GM19099 (cell line): ENCODE results near the gene TMEM98.

Experiments
- POLR2A ChIP-seq: IDR thresholded peaks from 3 replicates; pipeline ENCODE4 v1.6.1; 2011; ENCODE audit warnings: low read depth; ENCODE audit not compliant: insufficient read length; ENCODE audit errors: extremely low read depth

The TMEM98 gene

DNA sequence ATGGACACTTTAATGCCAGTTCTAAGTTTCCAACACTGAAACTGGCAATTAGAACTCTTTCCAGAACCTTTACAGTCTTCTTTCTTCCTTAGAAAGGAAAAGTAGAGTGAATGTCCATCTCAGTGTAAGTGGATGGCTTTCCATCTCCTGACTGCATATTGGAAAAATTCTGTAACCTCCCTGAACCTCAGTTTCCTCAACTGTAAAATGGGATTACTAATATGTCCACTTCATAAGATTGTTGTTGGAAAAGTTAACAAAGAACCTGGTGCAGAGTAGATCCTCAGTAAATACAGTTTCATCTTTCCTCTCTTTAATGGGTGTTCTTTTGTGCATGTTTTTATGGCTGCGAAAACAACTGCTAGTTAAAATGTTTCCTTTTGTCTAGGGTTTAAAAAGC is 2.6 kb downstream of the TMEM98 start:
- TF ChIP-seq POLR2A = no peak

DNA sequence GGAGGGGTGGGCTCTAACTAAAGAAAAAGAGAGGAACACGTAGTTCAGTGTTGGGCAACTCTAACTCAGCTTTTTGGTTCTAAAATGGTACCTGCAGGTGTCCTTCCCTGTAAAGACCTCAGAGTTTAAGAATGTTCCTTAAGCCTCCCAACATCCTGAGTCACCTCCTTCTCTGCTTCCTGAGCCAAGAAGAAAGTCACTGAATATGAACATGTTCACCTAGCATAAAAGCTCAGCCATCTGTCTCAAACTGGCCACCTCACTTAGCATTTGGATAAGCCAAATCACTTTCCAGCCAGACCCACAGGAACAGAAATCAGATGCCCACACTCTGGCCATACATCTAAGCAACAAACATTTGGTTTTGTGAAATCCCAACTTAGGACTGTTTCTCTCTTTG is 3.7 kb downstream of the TMEM98 start:
- no peak for TF ChIP-seq POLR2A

DNA sequence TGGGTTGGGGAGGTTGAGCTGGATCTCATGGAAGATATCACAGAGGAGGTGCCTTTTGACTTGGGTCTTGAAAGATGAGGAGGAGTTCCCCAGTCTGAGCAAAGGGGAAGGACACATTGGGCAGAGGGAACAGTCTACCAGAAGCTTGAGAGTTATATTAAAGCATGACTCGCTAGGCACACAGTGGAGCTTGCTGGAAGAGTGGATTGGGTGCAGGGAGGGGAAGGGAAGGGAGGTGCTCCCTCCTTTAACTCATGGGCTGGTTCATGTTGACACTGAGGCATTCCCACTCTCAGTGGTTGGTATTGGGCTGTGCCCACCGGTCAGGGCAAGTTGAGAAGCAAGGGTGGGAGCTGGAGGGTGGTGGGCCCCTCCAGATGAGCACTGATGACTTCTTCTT is 5.9 kb downstream of the TMEM98 start:
- TF ChIP-seq POLR2A = no peak

DNA sequence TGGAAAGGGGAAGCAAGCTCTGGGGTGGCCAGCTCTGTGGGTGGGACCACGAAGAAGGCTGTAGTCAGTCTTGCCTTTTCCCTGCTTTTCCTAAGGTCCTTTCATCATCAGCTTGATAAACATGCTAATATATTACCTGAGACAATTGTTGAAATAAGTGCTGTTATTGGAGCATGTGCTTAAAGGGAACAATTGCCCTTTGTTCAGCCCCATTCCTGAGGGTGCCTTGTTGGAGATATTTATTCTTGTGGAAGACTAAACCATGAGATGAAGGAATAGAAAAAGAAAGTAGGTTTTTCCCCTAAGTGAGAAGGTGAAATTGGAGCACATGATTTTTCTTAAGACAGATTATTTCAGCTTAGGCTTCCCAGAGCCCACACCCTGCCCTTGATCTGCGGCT is 7.8 kb downstream of the TMEM98 start:
- TF ChIP-seq POLR2A = no peak

DNA sequence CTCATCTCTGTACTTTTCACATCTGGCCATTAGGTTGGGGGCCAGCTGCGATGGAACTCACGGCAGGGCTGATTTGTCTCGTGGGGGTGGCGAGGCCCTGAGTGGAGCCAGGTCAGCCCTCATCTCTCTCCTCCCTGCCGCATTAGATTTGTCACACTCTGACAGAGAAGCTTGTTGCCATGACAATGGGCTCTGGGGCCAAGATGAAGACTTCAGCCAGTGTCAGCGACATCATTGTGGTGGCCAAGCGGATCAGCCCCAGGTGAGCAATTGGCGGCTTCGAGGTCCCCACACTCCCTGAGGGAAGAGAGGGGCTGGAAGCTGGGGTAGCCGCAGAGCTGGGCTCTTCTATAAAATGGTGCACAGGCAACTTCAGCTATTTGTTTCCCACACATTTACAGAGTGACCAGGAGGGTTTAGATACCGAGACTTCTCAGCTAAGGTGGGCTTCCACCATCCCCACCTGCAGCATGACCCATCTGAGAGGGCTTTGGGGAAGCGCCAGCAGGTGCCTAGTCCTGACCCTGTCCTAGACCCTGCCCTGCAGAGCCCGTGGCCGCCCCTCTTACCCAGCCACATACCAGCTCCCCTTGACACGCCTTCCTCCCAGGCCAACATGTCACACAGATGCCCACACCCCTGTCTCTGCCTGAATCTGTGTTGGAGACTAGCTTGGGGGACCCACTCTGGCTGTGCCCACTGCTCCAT is 8.4 kb downstream of the TMEM98 start:
- no peak for TF ChIP-seq POLR2A

DNA sequence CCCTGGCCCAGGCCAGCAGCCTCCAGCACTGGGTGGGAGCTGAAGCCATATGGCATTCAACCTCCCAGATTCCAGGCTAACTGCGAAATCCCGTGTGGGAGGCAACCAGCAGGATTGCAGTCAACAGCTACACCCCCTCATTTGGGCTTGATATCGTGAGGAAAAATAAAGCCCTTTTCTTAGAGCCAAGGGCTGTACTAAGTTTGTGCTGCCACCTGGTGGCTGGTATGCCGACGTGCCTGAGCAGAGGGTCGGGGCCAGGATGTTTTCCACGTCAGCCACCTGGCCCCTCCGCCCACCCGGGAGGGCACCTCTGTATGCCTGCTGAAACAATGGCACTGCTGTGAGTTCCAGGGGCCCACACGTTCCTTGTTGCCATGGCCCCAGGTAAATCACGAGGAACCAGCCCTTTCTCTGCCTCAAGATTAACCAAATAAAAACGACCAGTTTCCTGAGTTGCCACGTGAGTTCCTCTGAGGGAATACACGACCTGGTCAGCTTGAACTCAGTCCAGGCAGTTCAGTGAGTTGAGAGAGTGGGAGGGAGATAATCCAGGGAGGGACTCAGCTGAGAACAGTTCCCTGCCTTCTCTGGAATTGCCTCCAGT is 9.0 kb downstream of the TMEM98 start:
- TF ChIP-seq POLR2A = no peak

DNA sequence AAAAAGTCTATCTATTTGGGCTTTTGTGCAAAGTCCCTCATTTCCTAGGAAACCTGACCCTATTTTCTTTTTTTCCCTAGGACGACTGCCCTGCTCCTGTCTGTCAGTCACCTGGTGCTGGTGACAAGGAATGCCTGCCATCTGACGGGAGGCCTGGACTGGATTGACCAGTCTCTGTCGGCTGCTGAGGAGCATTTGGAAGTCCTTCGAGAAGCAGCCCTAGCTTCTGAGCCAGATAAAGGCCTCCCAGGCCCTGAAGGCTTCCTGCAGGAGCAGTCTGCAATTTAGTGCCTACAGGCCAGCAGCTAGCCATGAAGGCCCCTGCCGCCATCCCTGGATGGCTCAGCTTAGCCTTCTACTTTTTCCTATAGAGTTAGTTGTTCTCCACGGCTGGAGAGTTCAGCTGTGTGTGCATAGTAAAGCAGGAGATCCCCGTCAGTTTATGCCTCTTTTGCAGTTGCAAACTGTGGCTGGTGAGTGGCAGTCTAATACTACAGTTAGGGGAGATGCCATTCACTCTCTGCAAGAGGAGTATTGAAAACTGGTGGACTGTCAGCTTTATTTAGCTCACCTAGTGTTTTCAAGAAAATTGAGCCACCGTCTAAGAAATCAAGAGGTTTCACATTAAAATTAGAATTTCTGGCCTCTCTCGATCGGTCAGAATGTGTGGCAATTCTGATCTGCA is 12.9 kb downstream of the TMEM98 start:
- no peak for TF ChIP-seq POLR2A

DNA sequence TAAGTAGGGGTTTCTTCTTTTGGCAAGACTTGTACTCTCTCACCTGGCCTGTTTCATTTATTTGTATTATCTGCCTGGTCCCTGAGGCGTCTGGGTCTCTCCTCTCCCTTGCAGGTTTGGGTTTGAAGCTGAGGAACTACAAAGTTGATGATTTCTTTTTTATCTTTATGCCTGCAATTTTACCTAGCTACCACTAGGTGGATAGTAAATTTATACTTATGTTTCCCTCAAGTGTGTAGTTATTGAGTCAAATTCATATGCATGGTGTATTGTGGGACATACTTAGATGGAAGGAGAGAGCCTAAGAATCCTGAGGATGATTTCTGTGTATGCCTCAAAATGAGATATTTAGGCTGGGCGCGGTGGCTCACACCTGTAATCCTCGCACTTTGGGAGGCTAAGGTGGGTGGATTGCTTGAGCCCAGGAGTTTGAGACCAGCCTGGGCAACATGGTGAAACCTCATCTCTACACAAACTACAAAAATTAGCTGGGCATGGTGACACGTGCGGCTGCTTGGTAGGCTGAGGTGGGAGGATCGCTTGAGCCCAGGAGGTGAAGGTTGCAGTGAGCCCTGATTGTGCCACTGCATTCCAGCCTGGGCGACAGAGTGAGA is 13.6 kb downstream of the TMEM98 start:
- no peak for TF ChIP-seq POLR2A

DNA sequence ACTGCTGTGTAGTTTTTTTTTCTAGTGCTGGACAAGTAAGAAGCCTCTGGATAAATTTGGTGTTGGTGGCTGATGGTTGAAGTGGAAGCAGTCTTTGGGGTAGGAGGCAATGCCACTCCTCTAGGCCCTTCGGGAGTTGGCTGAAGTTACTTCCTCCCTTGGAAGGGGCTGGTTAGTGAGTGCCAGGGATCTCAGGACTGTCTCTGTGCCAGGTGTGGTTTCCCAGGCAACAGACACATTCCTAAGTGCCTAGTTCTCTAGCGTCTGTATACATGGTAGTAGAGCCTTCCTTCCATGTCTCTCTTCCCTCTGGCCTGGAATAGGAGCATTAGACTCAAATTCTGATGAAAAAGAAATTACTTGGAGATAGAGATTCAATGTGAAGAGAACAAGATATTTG is 15.3 kb downstream of the TMEM98 start:
- TF ChIP-seq POLR2A = no peak

DNA sequence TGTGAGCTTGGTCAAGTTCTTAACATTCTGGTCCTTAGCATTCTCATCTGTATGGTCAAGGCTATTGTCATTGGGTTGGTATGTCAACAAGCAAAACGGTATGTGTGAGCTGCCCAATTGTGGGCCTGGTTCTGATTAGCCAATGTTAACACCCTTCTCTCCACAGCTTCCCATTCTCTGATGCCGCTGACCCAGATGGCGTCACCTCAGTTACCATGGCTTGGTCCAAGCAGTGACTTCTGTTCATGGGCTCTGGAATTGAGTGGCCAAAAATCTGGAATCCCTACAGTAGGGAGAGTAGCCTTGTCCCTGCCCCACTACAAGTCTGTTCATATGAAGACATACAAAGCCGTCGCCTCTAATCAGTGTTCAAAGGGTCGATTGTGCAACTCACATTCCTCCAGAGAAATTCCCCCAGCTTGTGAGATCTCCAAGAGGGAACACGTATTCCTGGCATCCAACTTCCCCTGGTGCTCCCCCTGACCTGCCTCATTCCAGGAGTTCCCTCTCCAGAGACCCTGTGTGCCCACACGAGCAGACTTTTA is 15.8 kb downstream of the TMEM98 start:
- no peak for TF ChIP-seq POLR2A

DNA sequence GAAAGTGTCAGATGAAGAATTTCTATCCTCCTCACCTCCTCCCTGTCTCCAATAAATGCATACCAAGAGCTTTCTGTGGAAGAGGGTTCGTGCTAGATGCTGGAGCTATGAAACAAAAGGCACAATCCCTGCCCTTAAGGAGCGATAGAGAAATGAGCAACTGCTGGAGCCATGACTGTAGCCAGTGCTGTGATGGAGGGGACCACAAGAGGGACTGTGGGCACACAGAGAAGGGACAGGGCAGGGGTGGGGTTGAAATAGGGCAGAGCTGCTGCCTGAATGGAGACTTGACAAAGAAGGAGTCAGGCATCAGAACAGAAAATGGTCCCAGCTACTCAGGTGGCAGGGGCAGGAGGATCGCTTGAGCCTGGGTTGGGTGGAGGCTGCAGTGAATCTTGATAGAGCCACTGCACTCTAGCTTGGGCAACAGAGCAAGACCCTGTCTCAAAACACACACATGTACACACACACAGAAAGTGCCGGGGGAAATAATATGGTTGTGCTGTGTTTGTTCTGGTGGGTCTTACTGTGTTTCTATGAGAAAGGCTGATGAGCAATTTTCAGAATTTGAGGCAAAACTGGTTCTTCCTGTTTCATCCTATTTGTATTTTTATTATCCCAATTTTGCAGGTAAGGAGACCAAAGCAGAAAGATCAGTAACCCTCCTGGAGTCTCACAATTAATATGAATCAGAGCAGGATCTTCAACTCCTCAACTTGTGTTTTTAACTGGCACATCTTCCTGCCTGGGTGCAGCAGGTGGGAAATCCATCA is 16.5 kb downstream of the TMEM98 start:
- TF ChIP-seq POLR2A = no peak

DNA sequence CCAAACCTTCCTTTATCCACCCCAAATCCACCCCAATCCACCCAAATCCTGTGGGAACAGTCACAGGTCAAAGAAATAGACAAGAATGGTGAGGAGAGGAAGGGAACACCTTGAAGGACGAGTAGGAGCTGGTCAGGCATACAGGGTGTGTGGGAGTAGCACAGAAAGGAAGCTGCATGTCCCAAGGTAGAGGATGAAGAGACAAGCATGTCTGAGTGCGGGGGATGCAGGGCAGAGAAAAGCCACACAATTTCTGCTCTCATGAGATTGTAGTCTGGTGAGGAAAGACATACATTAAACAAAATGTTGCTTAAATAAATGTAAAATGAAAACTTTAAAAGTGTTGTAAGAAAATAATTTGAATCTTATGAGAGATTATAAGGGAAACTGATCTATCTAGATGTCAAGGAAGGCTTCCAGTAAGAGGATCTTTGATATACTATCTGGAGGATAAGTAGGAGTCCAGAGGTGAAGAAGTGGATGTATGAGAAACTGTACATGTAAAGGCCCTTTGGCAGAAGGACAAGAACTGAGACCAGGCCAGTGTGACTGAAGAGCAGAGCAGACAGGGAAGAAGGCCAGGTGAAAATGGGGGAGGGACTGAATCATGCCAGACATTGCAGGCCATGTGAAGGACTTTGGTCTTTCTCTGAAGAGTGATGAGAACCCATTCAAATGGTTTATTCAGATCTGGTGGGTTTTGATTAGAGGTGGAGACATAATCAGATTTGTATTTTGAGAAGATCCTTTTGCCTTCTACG is 18.6 kb downstream of the TMEM98 start:
- TF ChIP-seq POLR2A = no peak

DNA sequence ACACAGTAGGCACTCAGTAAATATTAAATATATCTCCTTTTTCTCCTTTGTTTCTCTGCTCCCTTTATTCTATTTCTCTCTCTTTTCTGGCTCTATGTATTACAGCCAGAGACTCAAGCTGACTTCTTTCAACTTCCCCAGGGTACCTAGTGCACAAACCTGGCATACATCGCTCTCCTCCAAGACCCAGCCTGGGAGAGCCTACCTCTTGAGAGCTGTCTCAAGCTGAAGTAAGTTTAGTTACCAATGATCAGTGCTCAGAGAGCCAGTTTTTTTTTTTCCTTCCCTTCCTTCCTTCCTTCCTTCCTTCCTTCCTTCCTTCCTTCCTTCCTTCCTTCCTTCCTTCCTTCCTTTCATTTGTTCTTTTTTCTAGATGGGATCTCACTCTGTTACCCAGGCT is 19.8 kb downstream of the TMEM98 start:
- TF ChIP-seq POLR2A = no peak

DNA sequence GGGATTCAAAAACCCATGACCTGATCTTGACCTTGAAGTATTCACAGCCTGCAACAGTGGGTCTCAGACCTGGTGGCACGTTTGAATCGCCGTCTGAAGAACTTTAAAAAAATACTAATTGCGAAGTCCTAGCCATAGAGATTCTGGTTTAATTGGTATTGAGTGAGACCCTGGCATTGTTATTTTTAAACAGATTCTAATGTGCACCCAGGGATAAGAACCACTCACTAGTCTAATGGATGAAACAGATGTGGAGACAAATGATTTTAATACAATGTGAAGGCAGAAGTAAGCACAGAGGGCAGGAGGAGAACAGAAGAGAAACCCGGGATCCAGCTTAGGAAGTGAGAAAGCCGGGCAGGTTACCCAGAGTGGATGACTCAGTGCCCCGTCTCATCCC is 21.2 kb downstream of the TMEM98 start:
- no peak for TF ChIP-seq POLR2A
